ENCODE measurements around the gene TEDDM1. TPM values are rescaled to one million over a fixed set of nuclear protein-coding genes. Genes with fewer than 3 reads are reported as not detected.

The TEDDM1 gene
- polyA plus RNA-seq, 4 donors = 0.05 to 0.12 (median 0.10) TPM

Other genes with a start within 250 kb of the TEDDM1 start
- 100 to 1,000 TPM; 286 to 317 (median 307) TPM for gene GLUL, start 8.9 kb downstream of the TEDDM1 start, polyA plus RNA-seq (ENCODE audit: insufficient read length in 4 of 4)
- gene RGSL1, start 49.5 kb upstream of the TEDDM1 start, polyA plus RNA-seq (ENCODE audit: insufficient read length in 4 of 4) = under 1 TPM in 1 of 4 donors, not detected in 3; 0.09 TPM
- gene RNASEL, start 188.6 kb upstream of the TEDDM1 start, polyA plus RNA-seq (ENCODE audit: insufficient read length in 4 of 4) = 10 to 100 TPM in 3 of 4 donors, 1 to 10 TPM in 1; 8.4 to 13.6 (median 10.6) TPM
- 1 to 10 TPM in 2 of 4 donors, under 1 TPM in 2; 0.87 to 2.4 (median 1.4) TPM for gene RGS16, start 203.7 kb upstream of the TEDDM1 start, polyA plus RNA-seq (ENCODE audit: insufficient read length in 4 of 4)

All from right renal pelvis (tissue), 4 donors.